ENCODE data around the gene SHOX.
"Not testable (repeated sequence)": the region's sequence is repeated elsewhere in the genome, so short reads cannot be mapped to it uniquely, and the experiment has no call there.

SHOX gene

DNA sequence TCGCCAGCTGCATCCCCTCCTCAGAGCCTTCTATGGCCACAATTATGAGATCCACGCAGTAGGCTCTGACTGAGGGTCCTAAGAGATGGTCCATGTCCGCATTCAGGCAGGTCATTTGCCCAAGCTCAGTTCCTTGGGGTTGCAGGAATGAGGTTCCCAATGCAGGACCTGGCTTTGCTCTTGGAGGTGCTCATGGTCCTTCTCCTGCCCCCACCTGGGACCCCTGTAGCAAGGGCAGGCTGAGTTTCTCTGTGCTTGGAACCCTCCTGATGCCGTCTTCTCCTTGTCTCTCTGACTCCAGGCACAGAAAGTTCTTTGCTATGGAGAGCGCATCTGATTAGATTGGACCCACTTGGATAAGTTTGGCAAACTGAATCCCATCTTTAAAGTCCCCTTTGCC lies 16.5 kb upstream of the SHOX start:
- Histone ChIP-seq H3K79me2 (ENCODE audit: insufficient read depth, low read length) (no peaks in the 10 kb centered on the region), H2AFZ (ENCODE audit: low read depth, low read length) (no peak overlapping the region), H3K27me3 (ENCODE audit: insufficient read depth, low read length, poor library complexity) (no peaks in the 10 kb centered on the region), H3K4me2 (ENCODE audit: insufficient read depth, low read length) (no peak overlapping the region), H3K27ac (ENCODE audit: low read length) (no peak overlapping the region), H3K9me3 (ENCODE audit: insufficient read depth, low read length, severe bottlenecking) (peaks cover 17% of the 10 kb centered on the region), H3K9ac (ENCODE audit: low read depth, low read length) (no peak overlapping the region), H3K4me1 (ENCODE audit: insufficient read depth, low read length) (no peaks in the 10 kb centered on the region), H3K4me3 (ENCODE audit: low read depth in 1 of 2, low read length in 2 of 2) (no peak overlapping the region), H3K36me3 (ENCODE audit: insufficient read depth, low read length) (no peaks in the 10 kb centered on the region), H4K20me1 (ENCODE audit: insufficient read depth, low read length) (no peaks in the 10 kb centered on the region)
- no peak for DNase-seq
- ATAC-seq (ENCODE audit: insufficient read depth, low read depth), result no peak
- TF ChIP-seq CTCF (IDR thresholded peaks at IDR 0.05; ENCODE audit: borderline replicate concordance, extremely low read depth, low read length, poor library complexity, severe bottlenecking), result no peak
- no peak for TF ChIP-seq EZH2 (IDR thresholded peaks at IDR 0.05; ENCODE audit: borderline replicate concordance, low read depth, low read length, severe bottlenecking)

- Histone ChIP-seq H4K20me1 (ENCODE audit: insufficient read depth, low read length) (no peaks in the 10 kb centered on the region), H3K4me2 (ENCODE audit: insufficient read depth, low read length) (no peak overlapping the region), H3K4me1 (ENCODE audit: insufficient read depth, low read length) (no peaks in the 10 kb centered on the region), H3K27ac (ENCODE audit: low read length) (no peak overlapping the region), H3K9ac (ENCODE audit: low read depth, low read length) (no peak overlapping the region), H3K27me3 (ENCODE audit: insufficient read depth, low read length, poor library complexity) (no peaks in the 10 kb centered on the region), H2AFZ (ENCODE audit: low read depth, low read length) (no peak overlapping the region), H3K4me3 (ENCODE audit: low read depth in 1 of 2, low read length in 2 of 2) (no peak overlapping the region), H3K79me2 (ENCODE audit: insufficient read depth, low read length) (no peaks in the 10 kb centered on the region), H3K9me3 (ENCODE audit: insufficient read depth, low read length, severe bottlenecking) (no peaks in the 10 kb centered on the region), H3K36me3 (ENCODE audit: insufficient read depth, low read length) (no peaks in the 10 kb centered on the region)
- DNase-seq (no peak), ATAC-seq (ENCODE audit: insufficient read depth, low read depth) (no peak)
- no peak for TF ChIP-seq EZH2 (IDR thresholded peaks at IDR 0.05; ENCODE audit: borderline replicate concordance, low read depth, low read length, severe bottlenecking)
- no peak for TF ChIP-seq CTCF (IDR thresholded peaks at IDR 0.05; ENCODE audit: borderline replicate concordance, extremely low read depth, low read length, poor library complexity, severe bottlenecking)
Observed at GRCh38 chrX:617401-617800, 13.2 kb upstream of the SHOX start.

DNA sequence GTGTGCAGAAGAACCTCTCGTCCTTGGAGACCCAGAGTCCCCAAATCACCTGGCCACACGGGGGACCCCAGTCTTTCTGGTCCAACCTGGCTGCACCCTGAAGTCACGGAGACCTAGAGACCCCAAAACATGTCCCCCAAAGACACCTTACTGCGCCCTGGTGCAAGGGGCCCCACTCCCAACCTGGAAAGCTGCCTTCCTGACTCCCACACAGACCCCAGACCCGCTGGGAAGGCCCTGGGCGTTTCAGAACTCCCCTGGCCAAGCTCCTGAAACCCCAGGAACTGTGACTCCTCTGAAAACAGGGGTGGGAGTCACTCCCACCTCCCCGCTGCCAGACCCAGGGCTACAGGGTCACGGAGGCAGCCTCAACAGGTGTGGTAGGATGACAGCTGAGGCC lies 12.7 kb upstream of the SHOX start:
- Histone ChIP-seq H3K36me3 (ENCODE audit: insufficient read depth, low read length) (no peaks in the 10 kb centered on the region), H3K79me2 (ENCODE audit: insufficient read depth, low read length) (no peaks in the 10 kb centered on the region), H3K4me3 (ENCODE audit: low read depth in 1 of 2, low read length in 2 of 2) (no peak overlapping the region), H4K20me1 (ENCODE audit: insufficient read depth, low read length) (no peaks in the 10 kb centered on the region), H3K27ac (ENCODE audit: low read length) (no peak overlapping the region), H3K27me3 (ENCODE audit: insufficient read depth, low read length, poor library complexity) (no peaks in the 10 kb centered on the region), H3K4me1 (ENCODE audit: insufficient read depth, low read length) (no peaks in the 10 kb centered on the region), H2AFZ (ENCODE audit: low read depth, low read length) (no peak overlapping the region), H3K4me2 (ENCODE audit: insufficient read depth, low read length) (no peak overlapping the region), H3K9me3 (ENCODE audit: insufficient read depth, low read length, severe bottlenecking) (no peaks in the 10 kb centered on the region), H3K9ac (ENCODE audit: low read depth, low read length) (no peak overlapping the region)
- DNase-seq (no peak), ATAC-seq (ENCODE audit: insufficient read depth, low read depth) (no peak)
- TF ChIP-seq EZH2 (IDR thresholded peaks at IDR 0.05; ENCODE audit: borderline replicate concordance, low read depth, low read length, severe bottlenecking) (no peak), CTCF (IDR thresholded peaks at IDR 0.05; ENCODE audit: borderline replicate concordance, extremely low read depth, low read length, poor library complexity, severe bottlenecking) (no peak)

GRCh38 chrX:618304-618703 lies 12.3 kb upstream of the SHOX start:
- not testable (repeated sequence) for H2AFZ ChIP-seq (ENCODE audit: low read depth, low read length); ATAC-seq (ENCODE audit: insufficient read depth, low read depth)

More at GRCh38 chrX:618304-618703, 12.3 kb upstream of the SHOX start:
- not testable (repeated sequence) for H3K4me2 ChIP-seq (ENCODE audit: insufficient read depth, low read length); H4K20me1 ChIP-seq (ENCODE audit: insufficient read depth, low read length); H3K79me2 ChIP-seq (ENCODE audit: insufficient read depth, low read length); H3K27ac ChIP-seq (ENCODE audit: low read length); H3K36me3 ChIP-seq (ENCODE audit: insufficient read depth, low read length); H3K9me3 ChIP-seq (ENCODE audit: insufficient read depth, low read length, severe bottlenecking); H3K27me3 ChIP-seq (ENCODE audit: insufficient read depth, low read length, poor library complexity); DNase-seq; H3K9ac ChIP-seq (ENCODE audit: low read depth, low read length); H3K4me1 ChIP-seq (ENCODE audit: insufficient read depth, low read length); H3K4me3 ChIP-seq (ENCODE audit: low read depth in 1 of 2, low read length in 2 of 2)
